ENCODE data around the gene ATP8B1. TPM values are rescaled to one million over a fixed set of nuclear protein-coding genes. Genes with fewer than 3 reads are reported as not detected.

ATP8B1 gene
- total RNA-seq, 2 experiments from 2014 or later: 0.26 TPM; not detected in 1

DNA sequence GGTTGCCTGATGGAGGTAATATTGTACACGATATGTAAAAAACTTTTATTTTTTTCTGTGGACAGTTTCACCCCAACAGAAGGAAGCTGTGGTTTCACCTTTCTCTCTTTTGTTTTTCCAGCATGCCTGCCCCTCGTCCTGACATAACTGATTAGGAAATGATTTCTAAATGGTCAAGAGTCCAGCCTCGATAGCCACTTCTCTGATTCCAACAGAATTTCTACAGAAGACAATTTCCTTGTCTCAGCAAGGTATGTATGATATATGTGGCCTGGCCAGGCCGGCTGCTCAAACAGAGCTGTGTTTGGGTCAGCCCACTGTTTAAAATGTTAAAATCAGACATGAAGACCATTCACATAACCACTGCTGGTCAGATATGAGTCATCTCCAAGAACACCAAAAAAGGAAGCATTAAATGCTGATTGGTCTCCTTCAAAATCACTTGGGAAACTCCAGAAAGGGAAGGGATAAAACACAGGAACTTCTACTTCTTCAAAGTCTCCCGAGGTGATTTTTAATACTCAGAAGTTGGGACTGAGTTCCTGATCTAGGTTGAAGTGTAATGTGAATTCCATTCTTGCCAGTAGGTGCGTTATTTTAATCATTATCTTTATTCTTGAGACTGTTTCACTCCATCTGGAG lies 22.3 kb downstream of the ATP8B1 start:
- ATAC-seq: no peak
- H3K4me1 Mint-ChIP-seq: peaks cover 11% of the 10 kb centered on the region
- no peak for DNase-seq
- CTCF ChIA-PET: no interaction called here
- H3K27ac Mint-ChIP-seq: no peak overlapping the region
- no peak overlapping the region for H3K4me3 Mint-ChIP-seq
- H3K9me3 Mint-ChIP-seq (ENCODE audit: low read depth): no peaks in the 10 kb centered on the region
- H3K36me3 Mint-ChIP-seq: no peaks in the 10 kb centered on the region
- H3K27me3 Mint-ChIP-seq: no peaks in the 10 kb centered on the region

DNA sequence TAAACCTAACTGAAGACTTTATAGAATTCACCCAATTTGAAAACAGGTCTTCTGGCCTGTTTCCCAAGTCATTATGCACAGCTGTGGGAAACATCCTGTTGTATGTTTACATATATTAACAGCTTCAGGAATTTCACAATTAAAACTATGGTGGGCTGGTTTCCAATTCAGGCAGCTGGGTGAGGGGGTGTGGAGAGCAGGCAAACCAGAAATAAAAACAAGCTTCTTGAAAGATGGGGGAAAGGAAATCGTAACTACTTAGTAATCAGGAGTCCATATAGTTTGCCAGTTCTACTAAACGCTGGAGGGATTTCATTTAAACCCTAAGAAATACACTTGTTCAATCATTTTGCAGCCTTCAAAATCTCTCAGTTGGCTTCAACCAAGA lies 22.8 kb downstream of the ATP8B1 start:
- Mint-ChIP-seq H3K4me1 (peaks cover 11% of the 10 kb centered on the region), H3K9me3 (ENCODE audit: low read depth) (no peaks in the 10 kb centered on the region), H3K4me3 (no peak overlapping the region), H3K27ac (no peak overlapping the region), H3K36me3 (no peaks in the 10 kb centered on the region), H3K27me3 (no peaks in the 10 kb centered on the region)
- DNase-seq (no peak), ATAC-seq (no peak)
- CTCF ChIA-PET: no interaction called here

DNA sequence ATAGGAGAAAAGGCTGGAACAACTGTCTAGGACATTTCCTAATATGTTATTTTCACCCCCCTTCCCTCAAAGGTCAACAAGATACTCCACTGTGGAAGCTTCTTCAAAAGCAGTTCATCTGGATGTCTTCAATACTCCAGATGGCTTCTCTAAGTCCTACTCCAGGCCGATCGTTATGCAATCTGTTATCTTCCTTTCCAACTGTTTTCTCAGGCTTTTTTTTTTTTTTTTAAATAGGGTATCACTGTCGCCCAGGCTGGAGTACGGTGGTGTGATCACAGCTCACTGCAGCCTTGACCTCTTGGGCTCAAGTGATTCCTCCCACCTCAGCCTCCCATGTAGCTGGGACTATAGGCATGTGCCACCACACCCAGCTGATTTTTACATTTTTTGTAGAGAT lies 26.3 kb downstream of the ATP8B1 start:
- H3K9me3 Mint-ChIP-seq (ENCODE audit: low read depth): no peaks in the 10 kb centered on the region
- peaks cover 11% of the 10 kb centered on the region for H3K4me1 Mint-ChIP-seq
- CTCF ChIA-PET: no interaction called here
- DNase-seq: no peak
- H3K36me3 Mint-ChIP-seq: no peaks in the 10 kb centered on the region
- no peak overlapping the region for H3K27ac Mint-ChIP-seq
- H3K27me3 Mint-ChIP-seq: no peaks in the 10 kb centered on the region
- H3K4me3 Mint-ChIP-seq: no peak overlapping the region
- ATAC-seq: no peak

DNA sequence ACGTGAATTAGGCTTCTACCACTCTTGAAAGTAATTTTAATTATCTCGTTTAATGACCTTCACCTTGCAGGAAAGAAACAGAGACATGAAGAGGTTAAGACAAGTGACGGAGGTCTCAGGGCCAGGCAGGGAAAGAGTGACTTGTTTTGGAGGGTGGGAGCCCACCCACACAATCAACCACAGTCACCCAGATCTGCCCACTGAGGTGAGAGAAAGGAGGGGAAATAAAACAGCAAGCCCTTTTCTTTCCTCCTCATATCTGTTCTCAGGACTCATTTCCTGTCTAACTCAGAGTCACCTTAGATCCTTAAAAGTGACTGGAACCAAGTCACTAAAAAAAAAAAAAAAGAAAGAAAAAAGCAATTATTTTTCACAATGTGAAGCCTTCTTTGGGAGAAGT lies 26.8 kb downstream of the ATP8B1 start:
- Mint-ChIP-seq H3K36me3 (no peaks in the 10 kb centered on the region), H3K27me3 (no peaks in the 10 kb centered on the region), H3K4me1 (peaks cover 11% of the 10 kb centered on the region), H3K27ac (no peak overlapping the region), H3K9me3 (ENCODE audit: low read depth) (no peaks in the 10 kb centered on the region), H3K4me3 (no peak overlapping the region)
- CTCF ChIA-PET: no interaction called here
- no peak for ATAC-seq
- DNase-seq: no peak

DNA sequence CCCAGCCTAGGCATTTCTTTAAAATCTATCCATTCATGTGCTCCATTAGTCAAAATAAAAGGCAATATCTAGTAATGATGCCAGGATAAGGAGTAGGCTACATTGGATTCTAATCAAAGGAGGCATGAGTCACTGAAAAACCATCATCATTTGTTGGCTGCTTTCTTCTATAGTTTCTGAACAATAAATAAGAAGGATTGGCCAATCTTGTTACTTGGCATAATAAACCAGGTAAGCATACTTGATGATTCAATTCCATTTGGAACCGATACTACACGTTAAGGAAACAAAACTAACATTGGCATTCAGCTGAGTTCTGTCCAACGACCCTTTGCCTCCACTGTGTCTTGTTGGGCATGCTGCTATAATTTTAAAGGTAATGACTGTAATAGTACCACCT lies 27.2 kb downstream of the ATP8B1 start:
- H3K9me3 Mint-ChIP-seq (ENCODE audit: low read depth): no peaks in the 10 kb centered on the region
- no peaks in the 10 kb centered on the region for H3K36me3 Mint-ChIP-seq
- peaks cover 10% of the 10 kb centered on the region for H3K4me1 Mint-ChIP-seq
- H3K27me3 Mint-ChIP-seq: no peaks in the 10 kb centered on the region
- no peak overlapping the region for H3K4me3 Mint-ChIP-seq
- H3K27ac Mint-ChIP-seq: no peak overlapping the region
- CTCF ChIA-PET: interaction anchor here (0.7 kb wide), 1 partner anchor 999 kb away, joined by 3 read pairs; no protein-coding TSS in a partner anchor
- ATAC-seq (no peak), DNase-seq (no peak)

DNA sequence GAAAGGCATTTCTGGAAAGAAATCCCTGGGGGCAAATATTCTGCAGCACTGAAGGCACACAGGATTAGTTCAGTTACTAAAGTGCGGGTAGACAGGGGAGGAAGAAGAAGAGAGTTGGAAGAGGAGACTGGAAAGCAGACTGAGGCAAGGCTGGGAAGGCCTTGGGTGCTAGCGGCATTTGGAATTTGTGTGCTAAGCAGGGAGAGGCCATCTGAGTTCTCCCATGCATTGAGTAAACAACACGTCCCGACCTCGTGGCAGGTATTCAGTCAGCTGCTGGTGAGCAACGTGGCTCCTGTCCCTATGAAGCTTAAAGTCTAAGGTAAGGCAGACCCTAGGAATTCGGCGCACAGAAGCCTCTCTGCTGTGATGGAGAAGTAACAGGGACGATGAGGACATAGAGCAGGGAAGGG lies 30.7 kb downstream of the ATP8B1 start:
- CTCF ChIA-PET: no interaction called here
- ATAC-seq: no peak
- no peak overlapping the region for H3K27ac Mint-ChIP-seq
- H3K9me3 Mint-ChIP-seq (ENCODE audit: low read depth): no peaks in the 10 kb centered on the region
- H3K4me3 Mint-ChIP-seq: no peak overlapping the region
- H3K27me3 Mint-ChIP-seq: no peaks in the 10 kb centered on the region
- peaks cover 4% of the 10 kb centered on the region for H3K4me1 Mint-ChIP-seq
- no peak for DNase-seq
- H3K36me3 Mint-ChIP-seq: no peaks in the 10 kb centered on the region

DNA sequence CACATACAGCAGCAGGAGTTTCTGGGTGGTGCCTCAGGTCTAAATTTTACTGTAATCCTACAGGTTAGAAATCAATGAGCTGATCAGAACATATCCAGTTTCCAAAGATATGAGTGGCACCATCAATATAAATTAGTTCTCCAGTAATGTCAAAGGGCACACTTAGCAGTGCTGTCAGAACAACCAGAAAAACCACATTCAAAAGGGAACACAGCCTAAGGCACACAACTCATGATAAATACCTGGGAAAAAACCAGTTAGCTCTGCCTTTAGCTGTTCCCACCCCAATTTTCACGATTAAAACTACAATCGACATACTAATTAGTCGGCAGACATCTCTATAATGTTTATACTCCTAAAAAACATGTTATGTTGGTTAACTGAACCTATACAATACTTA lies 31.5 kb downstream of the ATP8B1 start:
- Mint-ChIP-seq H3K27me3 (no peaks in the 10 kb centered on the region), H3K9me3 (ENCODE audit: low read depth) (no peaks in the 10 kb centered on the region), H3K4me3 (no peak overlapping the region), H3K4me1 (peaks cover 4% of the 10 kb centered on the region), H3K36me3 (no peaks in the 10 kb centered on the region), H3K27ac (no peak overlapping the region)
- no peak for ATAC-seq
- CTCF ChIA-PET: no interaction called here
- DNase-seq: no peak

DNA sequence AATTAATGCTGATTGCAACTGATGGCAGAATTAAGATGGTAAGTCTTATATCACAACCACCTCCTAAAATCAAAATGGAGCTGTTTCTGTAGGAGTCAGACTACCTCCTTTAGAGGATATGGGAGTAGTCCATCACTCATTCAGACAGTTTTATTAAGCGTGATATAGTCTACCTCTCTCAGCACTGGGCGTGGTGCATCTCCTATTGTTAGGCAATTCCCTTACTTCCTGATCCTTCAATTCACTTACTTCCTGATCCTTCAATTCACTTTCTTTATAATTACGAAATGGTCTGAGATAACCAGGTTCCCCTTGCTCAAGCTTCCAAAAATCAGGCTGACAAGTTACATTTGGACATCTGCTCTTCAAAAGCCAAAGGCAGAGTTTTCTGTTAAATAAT lies 31.9 kb downstream of the ATP8B1 start:
- CTCF ChIA-PET: no interaction called here
- DNase-seq (no peak), ATAC-seq (no peak)
- H3K9me3 Mint-ChIP-seq (ENCODE audit: low read depth): no peaks in the 10 kb centered on the region
- H3K4me1 Mint-ChIP-seq: peaks cover 2% of the 10 kb centered on the region
- H3K27me3 Mint-ChIP-seq: no peaks in the 10 kb centered on the region
- no peak overlapping the region for H3K4me3 Mint-ChIP-seq
- no peaks in the 10 kb centered on the region for H3K36me3 Mint-ChIP-seq
- no peak overlapping the region for H3K27ac Mint-ChIP-seq

DNA sequence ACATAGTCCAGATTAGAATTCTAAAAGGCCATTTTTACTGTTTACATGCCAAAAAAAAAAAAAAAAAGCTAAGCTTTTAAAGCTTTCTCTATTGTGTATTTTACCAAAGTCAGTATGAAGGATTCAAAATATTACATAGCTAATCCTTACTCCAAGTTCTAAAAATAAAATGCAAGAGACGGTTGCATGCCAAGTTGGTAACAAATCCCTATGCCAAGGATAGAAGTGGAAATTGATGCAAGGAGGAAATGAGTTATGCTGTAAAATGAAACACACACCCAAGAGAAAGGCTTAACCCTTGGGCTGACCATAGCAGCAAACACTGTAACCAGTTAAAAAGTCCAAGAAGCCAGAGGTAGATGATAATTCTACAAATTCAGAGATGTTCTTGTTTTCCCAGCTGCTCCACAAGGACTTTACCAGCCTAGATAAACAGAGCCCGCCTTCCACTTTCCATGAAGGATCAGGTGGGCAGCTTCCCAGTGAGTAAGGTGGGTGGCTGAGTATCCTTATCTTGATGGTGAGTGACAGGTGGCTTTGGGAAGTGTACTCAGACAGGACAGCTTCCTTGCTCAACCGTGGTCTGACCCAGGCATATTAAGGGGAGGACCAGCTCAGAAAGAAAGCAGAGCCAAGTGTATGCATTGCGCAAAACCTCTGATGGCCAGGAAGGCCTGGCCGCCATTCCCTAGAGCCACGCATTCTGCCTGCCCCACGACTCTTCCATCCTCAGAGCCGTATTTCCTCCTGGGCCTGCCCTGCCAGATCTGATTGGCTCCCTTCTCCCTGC lies 34.4 kb downstream of the ATP8B1 start:
- CTCF ChIA-PET: no interaction called here
- no peaks in the 10 kb centered on the region for H3K36me3 Mint-ChIP-seq
- no peak overlapping the region for H3K27ac Mint-ChIP-seq
- ATAC-seq (no peak), DNase-seq (no peak)
- no peak overlapping the region for H3K4me3 Mint-ChIP-seq
- H3K27me3 Mint-ChIP-seq: no peaks in the 10 kb centered on the region
- H3K4me1 Mint-ChIP-seq: no peaks in the 10 kb centered on the region
- H3K9me3 Mint-ChIP-seq (ENCODE audit: low read depth): no peaks in the 10 kb centered on the region

DNA sequence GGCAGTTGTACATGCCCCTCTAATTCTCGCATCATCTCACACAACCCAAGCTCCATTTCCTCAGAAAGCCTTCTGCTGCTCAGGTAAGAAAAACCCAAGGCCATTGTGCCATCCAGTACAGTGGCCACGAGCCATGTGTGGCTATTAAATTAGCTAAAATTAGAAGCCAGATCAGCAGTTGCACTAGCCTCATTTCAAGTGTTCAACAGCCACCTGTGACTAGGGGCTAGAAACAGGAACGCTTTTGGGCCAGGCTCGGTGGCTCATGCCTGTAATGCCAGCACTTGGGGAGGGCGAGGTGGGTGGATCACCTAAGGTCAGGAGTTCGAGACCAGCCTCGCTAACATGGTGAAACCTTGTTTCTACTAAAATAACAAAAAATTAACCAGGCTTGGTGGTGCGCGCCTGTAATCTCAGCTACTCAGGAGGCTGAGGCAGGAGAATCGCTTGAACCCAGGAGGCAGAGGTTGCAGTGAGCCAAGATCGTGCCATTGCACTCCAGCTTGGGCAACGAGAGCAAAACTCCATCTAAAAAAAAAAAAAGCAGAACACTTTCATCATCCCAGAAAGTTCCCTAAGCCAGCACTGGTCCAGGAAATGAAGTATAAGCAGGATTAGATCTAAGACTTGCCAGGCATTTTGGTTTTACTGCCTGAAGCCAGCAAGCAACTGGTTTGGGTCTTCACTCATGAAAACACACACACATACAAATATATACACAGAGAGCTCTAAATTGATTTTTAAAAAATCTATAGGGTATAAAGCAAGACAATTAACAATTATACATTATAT lies 35.7 kb downstream of the ATP8B1 start:
- DNase-seq (no peak), ATAC-seq (no peak)
- H3K27me3 Mint-ChIP-seq: no peaks in the 10 kb centered on the region
- H3K4me1 Mint-ChIP-seq: no peaks in the 10 kb centered on the region
- no peak overlapping the region for H3K27ac Mint-ChIP-seq
- no peaks in the 10 kb centered on the region for H3K9me3 Mint-ChIP-seq (ENCODE audit: low read depth)
- H3K36me3 Mint-ChIP-seq: no peaks in the 10 kb centered on the region
- CTCF ChIA-PET: no interaction called here
- H3K4me3 Mint-ChIP-seq: no peak overlapping the region

DNA sequence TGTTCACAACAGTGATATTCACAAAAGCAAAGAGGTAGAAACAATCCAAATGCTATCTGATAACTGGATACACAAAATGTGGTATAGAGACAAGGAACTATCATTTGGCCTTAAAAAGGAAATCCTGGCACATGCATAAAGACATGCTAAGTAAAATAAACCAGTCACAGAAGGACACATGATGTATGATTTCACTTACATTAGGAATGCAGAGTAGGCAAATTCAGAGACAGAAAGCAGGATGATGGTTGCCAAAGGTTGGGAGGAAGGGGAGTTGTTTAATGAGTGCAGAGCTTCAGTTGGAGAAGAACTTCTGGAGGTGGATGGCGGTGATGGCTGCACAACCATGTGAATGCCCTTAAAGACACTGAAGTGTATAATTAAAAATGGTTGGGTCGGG lies 38.1 kb downstream of the ATP8B1 start:
- no peaks in the 10 kb centered on the region for H3K27me3 Mint-ChIP-seq
- DNase-seq: no peak
- H3K9me3 Mint-ChIP-seq (ENCODE audit: low read depth): no peaks in the 10 kb centered on the region
- ATAC-seq: no peak
- no peaks in the 10 kb centered on the region for H3K4me1 Mint-ChIP-seq
- no peaks in the 10 kb centered on the region for H3K36me3 Mint-ChIP-seq
- no peak overlapping the region for H3K4me3 Mint-ChIP-seq
- no peak overlapping the region for H3K27ac Mint-ChIP-seq
- CTCF ChIA-PET: no interaction called here

DNA sequence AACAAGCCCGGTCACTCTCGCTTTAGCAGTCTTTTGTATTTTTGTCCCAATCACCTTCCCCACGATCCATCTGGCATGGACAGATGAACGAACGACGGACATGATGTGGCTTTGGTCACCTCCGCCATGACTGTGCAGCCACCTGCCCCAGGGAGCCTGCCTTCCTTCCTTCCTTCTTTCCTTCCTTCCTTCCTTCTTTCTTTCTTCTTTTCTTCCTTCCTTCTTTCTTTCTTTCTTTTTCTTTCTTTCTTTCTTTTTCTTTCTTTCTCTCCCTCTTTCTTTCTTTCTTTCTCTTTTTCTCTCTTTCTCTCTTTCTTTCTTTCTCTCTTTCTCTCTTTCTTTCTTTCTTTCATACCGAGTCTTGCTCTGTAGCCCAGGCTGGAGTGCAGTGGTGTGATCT lies 39.0 kb downstream of the ATP8B1 start:
- CTCF ChIA-PET: no interaction called here
- Mint-ChIP-seq H3K36me3 (no peaks in the 10 kb centered on the region), H3K4me3 (no peak overlapping the region), H3K9me3 (ENCODE audit: low read depth) (no peaks in the 10 kb centered on the region), H3K4me1 (no peaks in the 10 kb centered on the region), H3K27me3 (no peaks in the 10 kb centered on the region), H3K27ac (no peak overlapping the region)
- DNase-seq (no peak), ATAC-seq (no peak)

DNA sequence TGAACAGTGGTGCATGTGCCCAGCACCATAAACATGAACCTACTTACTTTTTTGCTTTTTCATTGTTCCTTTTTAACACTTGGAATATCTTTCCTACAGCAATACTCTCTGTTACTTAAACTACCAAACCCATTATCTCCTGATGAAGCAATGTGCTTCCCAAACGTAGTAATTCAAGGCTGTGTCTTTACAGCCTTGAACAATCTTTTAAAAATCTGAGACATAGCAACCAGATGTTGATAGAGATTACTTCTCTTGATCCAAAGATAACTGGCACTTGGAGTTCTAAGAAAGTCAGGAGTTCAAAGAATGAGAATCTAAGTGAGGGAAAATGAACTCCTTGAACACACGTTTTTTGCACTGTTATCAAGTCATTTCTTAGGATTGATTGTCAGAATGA lies 40.4 kb downstream of the ATP8B1 start:
- Mint-ChIP-seq H3K27me3 (no peaks in the 10 kb centered on the region), H3K4me3 (no peak overlapping the region), H3K9me3 (ENCODE audit: low read depth) (no peaks in the 10 kb centered on the region), H3K27ac (no peak overlapping the region), H3K36me3 (no peaks in the 10 kb centered on the region), H3K4me1 (no peaks in the 10 kb centered on the region)
- CTCF ChIA-PET: no interaction called here
- no peak for DNase-seq
- no peak for ATAC-seq

DNA sequence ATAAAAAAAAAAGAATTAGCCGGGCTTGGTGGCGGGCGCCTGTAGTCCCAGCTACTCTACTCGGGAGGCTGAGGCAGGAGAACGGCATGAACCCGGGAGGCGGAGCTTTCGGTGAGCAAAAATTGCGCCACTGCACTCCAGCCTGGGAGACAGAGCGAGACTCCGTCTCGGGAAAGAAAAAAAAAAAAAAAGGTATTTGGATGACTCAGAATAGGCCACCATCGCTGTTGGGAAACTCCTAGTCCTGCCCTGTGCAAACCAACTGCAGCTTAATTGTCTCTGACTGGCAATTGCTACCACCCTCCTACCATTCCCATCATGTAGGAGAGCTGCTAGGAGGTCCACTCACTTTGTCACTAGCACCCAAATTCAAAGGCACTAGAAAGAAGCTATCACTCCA lies 43.5 kb downstream of the ATP8B1 start:
- Mint-ChIP-seq H3K27me3 (peaks cover 5% of the 10 kb centered on the region), H3K27ac (no peak overlapping the region), H3K4me3 (no peak overlapping the region), H3K9me3 (ENCODE audit: low read depth) (no peaks in the 10 kb centered on the region), H3K4me1 (peaks cover under 1% of the 10 kb centered on the region), H3K36me3 (no peaks in the 10 kb centered on the region)
- CTCF ChIA-PET: no interaction called here
- DNase-seq (no peak), ATAC-seq (no peak)
